ENCODE measurements around the gene CPSF6.
"Not testable (repeated sequence)": the region's sequence is repeated elsewhere in the genome, so short reads cannot be mapped to it uniquely, and the experiment has no call there.

The CPSF6 gene

DNA sequence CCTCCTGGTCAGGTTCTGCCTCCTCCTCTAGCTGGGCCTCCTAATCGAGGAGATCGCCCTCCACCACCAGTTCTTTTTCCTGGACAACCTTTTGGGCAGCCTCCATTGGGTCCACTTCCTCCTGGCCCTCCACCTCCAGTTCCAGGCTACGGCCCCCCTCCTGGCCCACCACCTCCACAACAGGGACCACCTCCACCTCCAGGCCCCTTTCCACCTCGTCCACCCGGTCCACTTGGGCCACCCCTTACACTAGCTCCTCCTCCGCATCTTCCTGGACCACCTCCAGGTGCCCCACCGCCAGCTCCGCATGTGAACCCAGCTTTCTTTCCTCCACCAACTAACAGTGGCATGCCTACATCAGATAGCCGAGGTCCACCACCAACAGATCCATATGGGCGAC lies 19.3 kb downstream of the CPSF6 start:
- DNase-seq (ENCODE audit: low read depth) = no peak

GRCh38 chr12:69262264-69262974 lies 23.1 kb downstream of the CPSF6 start:
- DNase-seq (ENCODE audit: low read depth) = no peak

DNA sequence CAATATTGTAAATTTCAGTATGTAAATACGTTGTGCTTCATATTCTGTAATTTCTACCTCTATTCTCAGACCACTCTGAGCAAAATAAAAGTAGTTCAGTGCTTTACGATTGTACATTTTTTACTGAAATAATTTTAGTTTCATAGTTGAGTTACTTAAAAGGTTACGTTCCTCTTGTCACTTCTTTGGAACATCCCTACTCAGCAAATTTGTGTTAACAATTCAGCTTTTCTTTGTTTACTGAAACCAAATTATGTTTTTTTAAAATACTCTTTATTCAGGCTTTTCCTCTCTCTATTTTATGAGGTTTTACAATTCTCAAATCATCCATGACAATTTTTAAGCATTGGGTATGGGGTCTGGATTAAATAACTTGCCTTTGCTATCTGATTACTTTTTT lies 25.8 kb downstream of the CPSF6 start:
- no peak for DNase-seq (ENCODE audit: low read depth)

DNA sequence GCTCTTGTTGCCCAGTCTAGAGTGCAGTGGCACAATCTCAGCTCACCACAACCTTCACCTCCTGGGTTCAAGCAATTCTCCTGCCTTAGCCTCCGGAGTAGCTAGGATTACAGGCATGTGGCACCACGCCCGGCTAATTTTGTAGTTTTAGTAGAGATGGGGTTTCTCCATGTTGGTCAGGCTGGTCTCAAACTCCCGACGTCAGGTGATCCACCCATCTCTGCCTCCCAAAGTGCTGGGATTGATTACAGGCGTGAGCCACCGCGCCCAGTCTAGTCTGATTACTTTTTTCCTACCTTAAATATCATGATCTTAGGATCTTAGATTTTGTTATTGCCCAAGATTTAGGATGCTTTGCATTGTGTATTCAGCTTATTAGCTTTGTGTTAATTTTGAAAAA lies 26.3 kb downstream of the CPSF6 start:
- DNase-seq (ENCODE audit: low read depth) = not testable (repeated sequence)

DNA sequence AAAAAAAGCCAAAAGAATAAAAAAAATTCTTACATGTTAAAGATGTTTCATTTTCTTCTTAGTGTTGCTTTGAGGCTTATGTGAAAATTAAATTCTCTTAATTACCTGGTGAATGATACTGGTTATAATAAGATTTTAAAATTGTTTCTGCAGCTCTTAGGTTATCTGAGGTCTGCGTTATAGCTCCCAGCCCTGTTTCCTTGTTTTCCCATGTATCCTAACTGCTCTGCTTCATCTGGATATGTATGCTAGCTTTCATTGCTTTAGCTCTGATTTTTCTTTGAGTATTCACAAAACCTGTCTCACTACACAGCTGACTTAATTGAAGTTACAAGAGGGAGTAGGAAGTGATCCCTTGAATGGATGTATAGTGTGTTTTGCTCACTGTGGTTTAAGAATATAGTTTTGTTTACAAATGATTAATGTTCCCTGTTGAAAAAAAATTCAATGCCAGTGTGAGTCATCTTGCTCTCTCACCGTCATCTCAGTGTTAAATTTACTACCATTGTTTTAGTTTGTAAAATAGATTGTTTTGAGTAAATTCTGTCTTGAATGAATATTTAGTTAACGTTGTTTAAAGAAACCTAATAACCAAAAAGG lies 26.8 kb downstream of the CPSF6 start:
- DNase-seq (ENCODE audit: low read depth) = no peak

DNA sequence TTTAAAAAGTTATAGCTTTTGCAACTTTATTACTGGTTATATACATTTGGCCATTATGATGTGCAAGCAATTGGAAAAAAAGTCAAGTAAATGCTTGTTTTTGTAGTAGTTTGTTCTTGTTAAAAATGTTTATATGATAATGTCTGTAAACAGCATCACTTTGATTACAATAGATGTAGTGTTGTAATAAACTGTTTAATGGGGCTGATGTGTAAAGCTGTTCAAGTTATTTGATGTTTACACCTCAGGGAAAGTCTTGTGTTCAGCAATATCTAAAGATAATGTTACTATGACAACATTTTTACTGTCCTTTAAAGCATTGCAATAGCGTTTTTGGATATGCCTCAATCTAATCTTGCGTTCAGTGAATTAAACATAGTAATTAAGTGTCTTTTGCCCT lies 30.4 kb downstream of the CPSF6 start:
- no peak for DNase-seq (ENCODE audit: low read depth)

DNA sequence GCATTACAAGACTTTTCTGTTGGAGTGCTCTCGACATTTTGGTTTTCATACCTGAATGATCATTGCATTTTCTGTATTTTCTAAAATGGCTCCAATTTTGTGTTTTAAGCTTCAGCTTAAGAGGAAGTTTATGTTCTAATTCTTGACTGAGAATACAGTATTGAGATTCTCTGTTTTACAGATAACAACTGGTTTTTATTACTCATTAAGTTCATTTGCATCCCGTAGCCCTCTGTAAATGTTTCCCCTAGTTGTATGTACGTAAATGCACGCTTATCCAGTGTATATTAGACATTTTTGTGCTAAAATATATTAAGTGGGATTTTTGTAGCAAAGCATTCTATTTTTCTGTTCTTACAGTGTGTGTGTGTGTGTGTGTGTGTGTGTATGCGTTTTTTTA lies 33.1 kb downstream of the CPSF6 start:
- DNase-seq (ENCODE audit: low read depth) = no peak

DNA sequence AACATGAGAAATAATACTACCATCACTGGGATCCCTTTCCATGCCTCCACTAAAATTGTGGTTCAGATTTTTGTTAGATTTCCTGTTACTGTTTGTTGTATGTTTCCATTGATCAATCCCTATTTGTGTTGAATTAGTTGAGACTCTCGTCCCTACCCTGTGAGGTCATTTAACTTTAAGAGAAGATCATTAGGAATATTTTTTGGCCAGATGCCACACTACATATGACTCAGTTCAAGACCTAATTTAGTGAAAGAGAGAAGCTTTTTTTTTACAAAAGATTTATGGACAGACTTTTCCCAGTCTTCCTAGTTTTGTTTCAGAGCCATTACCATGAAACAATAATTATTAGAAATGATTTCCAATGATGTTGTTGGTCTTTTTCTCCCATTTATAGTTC lies 35.5 kb downstream of the CPSF6 start:
- DNase-seq (ENCODE audit: low read depth) = no peak

DNA sequence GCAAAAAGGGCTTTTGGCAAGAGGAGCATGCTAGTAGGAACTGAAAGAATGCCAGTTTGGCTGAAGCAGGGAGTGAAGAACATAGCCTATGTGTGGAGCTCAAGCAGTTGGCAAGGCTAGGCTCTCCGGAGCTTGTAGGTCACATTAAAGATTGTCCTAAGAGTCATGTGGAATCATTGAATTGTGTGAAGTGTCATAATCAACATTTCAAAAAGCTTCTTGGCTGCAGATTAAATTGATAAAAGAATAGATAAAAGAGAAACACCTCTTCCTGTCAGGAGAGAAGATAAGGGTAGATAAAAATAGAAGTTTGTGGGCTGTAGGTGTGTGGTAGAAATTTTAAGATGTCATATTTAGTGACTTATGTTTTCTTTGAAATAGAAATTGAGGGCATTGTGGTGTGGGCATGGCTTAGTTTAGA lies 36.1 kb downstream of the CPSF6 start:
- no peak for DNase-seq (ENCODE audit: low read depth)

- no peak for DNase-seq (ENCODE audit: low read depth)
Measured at GRCh38 chr12:69278814-69279782, 39.7 kb downstream of the CPSF6 start.

DNA sequence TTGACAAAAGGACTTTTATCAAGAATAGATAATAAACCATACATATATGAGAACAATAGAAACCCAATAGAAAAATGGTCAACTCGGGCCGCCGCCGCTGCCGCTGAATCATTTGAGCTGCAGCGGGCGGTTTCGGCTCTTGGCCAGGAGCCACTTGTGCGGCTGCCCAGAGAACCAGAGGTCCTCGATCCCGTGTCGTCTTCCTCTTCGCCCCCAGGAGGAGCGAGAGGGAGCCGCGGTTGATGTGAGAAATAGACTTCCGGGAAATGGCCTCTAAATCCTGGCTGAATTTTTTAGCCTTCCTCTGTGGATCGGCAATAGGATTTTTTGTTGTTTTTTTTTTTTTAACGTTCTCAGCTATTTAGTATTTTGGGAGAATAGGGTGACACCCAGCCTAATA lies 44.8 kb downstream of the CPSF6 start:
- peak; percentile 8 for DNase-seq (ENCODE audit: low read depth)

DNA sequence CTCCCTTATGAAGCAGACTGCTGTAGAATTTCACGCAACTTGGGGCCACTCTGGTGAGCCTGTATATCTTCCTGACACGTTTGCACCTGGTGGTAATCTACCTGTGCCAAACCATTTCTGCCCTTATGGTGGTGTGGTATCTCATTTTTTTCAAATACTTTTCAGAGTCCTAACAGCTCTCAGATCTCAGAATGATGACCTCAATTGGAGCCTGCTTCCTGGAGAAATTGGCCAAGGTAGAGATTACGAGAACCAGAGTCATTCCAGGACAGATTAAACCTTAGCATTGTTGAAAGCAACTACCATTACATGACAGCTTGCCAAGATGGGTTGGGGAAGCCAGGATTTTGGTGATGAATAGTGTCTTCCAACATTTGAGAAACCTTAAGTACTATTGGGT lies 48.2 kb downstream of the CPSF6 start:
- DNase-seq (ENCODE audit: low read depth) = no peak

DNA sequence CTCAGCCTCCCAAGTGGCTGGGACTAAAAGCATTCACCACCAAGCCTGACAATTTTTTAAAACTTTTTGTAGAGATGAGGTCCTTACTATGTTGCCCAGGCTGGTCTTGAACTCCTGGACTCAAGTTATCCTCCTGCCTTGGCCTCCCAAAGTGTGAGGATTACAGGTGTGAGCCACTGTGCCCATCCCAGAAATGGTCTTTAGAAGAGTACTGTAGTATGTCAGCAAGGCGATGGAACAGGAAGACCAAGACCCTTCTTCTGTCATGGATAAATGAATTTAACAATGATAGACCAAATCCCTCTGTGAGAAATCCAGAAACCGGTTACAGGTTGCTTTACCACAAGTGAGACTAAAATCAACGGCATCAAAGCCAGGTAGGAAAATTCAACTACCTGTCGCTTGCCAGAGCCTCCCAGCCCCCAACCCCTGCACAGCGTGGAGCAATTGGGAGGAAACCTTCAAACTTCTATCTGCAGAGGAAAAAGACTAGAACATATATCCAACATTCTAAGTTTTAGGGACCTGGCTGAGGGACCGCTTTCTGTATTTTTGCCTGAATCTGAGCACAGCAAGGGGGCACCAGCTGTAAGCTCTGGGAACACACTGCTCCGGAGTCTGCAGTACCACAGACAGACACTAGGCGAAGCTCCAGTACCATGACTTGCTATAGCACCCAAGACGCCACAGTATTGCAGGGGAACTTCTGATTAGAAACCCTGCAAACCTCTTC lies 51.3 kb downstream of the CPSF6 start:
- DNase-seq (ENCODE audit: low read depth) = peak; percentile 36

GRCh38 chr12:69291278-69291593 lies 51.9 kb downstream of the CPSF6 start:
- DNase-seq (ENCODE audit: low read depth) = no peak

DNA sequence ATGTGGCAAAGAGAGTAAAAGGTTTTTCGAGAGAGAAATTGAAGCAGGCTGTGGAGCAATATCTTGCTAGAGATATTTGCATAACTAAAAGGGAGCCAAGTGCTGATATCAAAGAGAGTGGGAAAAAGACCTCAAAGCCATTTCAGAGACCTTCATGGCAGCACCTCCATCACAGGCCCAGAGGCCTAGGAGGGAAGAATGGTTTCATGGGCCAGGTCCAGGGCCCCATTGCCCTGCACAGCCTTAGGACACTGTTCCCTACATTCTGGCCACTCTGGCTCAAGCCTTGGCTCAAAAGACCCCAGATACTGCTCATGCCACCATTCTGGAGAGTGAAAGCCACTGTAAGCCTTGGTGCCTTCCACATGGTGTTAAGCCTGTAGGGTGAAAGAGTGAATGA lies 58.8 kb downstream of the CPSF6 start:
- DNase-seq (ENCODE audit: low read depth) = no peak

DNA sequence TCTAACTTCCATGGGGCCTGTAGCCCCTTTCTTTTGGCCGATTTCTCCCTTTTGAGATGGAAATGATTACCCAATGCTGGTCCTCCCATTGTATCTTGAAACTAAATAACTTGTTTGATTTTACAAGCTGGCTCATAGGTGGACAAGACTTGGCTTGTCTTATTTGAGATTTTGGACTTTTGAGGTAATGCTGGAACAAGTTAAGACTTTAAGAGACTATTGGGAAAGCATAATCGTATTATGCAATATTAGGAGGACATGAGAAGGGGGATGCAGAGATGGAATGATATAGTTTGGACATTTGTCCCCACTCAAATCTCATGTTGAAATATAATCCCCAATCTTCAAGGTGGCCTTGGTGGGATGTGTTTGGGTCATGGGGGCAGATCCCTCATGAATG lies 59.6 kb downstream of the CPSF6 start:
- no peak for DNase-seq (ENCODE audit: low read depth)

DNA sequence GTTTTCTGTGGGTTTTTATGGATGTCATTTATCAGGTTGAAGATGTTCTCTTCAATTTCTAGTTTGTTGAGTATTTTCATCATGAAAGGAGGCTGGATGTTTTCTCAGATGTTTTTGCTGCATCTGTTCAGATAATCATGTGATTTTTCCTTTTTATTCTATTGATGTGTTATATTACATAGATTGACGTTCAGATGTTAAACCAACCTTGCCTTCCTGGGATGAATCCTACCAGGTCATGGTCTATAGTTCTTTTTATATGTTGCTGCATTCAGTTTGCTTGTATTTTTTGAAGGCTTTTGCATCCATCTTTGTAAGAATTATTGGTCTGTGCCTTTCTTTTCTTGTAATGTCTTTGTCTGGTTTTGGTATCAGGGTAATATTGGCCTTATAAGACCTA lies 64.9 kb downstream of the CPSF6 start:
- DNase-seq (ENCODE audit: low read depth) = no peak

DNA sequence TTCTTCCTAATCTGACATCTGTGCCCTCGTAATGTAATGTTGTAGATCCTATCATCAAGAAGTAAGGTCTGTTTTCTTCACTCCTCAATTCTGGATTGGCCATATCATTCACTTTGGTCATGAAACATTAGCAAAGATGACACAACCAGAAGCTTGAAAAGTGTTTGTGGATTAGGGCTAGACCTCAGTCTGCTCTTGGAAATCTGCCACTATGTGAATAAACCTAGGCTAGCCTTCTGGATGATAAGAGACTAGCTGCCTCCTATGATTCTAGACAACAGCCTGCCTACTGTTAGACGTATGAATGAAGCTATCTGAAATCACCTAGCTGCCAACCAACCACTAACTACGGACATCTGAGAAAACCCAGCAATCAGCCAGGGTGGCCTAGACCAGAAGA lies 70.1 kb downstream of the CPSF6 start:
- no peak for DNase-seq (ENCODE audit: low read depth)

DNA sequence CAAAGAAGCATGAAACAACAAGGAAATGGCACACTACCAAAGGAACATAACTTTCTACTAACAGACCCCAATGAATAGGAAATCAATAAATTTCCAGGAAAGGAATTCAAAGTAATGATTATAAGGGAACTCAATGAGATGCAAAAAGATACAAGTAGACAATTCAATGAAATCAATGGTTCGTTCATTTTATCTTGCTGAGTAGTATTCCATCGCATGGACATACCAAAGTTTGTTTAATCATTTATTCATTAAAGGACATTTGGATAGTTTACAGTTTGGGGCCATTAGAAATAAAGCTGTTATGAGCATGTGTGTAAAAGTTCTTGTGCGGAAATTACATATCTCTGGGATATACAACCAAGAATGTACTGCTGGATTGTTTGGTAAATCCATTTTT lies 73.8 kb downstream of the CPSF6 start:
- no peak for DNase-seq (ENCODE audit: low read depth)

- not testable (repeated sequence) for DNase-seq (ENCODE audit: low read depth)
Measured at GRCh38 chr12:69316784-69317183, 77.4 kb downstream of the CPSF6 start.

DNA sequence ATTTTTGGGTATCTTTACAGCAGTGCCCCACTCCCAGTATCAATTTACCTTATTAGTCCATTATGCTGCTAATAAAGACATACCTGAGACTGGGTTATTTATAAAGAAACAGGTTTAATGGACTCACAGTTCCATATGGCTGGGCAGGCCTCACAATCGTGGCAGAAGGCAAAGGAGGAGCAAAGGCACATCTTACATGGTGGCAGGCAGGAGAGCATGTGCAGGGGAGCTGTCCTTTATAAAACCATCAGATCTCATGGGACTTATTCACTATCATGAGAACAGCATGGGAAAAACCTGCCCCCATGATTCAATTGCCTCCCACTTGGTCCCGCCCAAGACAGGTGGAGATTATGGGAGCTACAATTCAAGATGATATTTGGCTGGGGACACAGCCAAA lies 77.9 kb downstream of the CPSF6 start:
- not testable (repeated sequence) for DNase-seq (ENCODE audit: low read depth)

GRCh38 chr12:69318225-69318624 lies 78.9 kb downstream of the CPSF6 start:
- DNase-seq (ENCODE audit: low read depth) = no peak
